ENCODE data around the gene LCA5L.

Gene LCA5L

GRCh38 chr21:39445321-39446269 lies at the start of gene LCA5L:
Gene LCA5L, minus strand, starts transcription at chr21:39445778. Its CDS starts 17,285 bp downstream, at chr21:39428493.
- peak; percentile 62 for DNase-seq (ENCODE audit: low read depth)

- DNase-seq (ENCODE audit: low read depth) = no peak
These were observed 43.9 kb upstream of the LCA5L start for GRCh38 chr21:39489380-39489924.

DNA sequence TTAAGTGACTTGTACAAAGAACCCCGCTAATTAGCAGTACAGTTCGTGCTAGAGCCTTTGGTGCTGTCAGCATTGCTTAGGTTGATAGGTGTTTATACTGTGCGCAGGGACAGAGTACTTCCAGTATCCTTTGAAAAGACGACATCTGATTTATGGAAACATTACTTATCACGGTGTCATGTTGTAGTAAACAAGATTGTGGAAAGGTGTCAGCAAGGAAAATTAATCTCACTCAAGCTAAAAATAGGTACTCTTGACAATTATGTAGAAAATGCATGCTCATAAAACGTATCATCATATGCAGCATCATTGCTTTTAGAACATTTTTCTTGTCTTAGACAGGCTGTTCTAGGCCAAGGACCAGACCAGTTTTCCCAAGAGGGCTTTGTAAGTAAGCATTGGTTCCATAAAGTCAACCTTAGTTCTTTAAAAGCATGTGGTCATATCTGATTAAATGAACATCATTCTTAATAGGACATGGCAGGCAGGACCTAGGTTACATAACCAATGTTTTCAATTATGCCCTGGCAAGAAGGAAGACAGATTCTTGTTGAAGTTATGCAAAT lies 39.2 kb upstream of the LCA5L start:
- no peak for DNase-seq (ENCODE audit: low read depth)

GRCh38 chr21:39483917-39484316 lies 38.3 kb upstream of the LCA5L start:
- no peak for DNase-seq (ENCODE audit: low read depth)

DNA sequence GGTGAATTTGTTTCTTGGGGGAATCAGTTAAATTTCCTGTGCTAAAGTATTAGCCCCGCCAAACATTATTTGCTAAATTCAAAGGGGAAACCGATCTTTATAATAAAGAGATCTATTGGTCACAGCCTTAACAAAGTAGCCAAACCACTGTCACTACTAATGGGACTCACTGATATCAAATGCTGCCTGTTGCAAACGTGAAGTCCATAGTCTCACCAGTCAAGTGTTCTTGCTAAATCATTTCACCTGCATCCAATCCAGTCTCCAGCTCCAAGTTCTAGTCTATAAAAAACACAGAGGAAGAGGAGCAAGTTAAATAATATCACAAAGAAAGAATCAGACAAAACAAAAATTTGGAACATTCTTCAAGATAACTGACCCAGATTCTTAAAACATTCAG lies 36.3 kb upstream of the LCA5L start:
- no peak for DNase-seq (ENCODE audit: low read depth)

DNA sequence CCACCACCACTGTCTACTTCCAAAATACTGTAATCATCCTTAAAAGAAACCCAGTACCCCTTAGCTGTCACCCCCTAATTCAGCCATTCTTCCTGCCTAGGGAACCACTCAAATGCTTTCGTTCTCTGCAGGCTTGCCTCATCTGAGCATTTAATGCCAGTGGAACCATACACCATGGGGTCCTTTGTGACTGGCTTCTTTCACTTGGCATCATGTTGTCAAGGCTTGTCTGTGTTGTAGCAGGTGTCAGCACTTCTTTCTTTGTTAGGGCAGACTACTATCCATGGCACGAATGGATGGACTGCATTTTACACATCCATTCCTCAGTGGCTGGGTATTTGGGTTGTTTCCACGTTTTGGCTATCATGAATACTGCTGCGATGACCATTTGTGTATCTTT lies 34.7 kb upstream of the LCA5L start:
- DNase-seq (ENCODE audit: low read depth) = no peak

DNA sequence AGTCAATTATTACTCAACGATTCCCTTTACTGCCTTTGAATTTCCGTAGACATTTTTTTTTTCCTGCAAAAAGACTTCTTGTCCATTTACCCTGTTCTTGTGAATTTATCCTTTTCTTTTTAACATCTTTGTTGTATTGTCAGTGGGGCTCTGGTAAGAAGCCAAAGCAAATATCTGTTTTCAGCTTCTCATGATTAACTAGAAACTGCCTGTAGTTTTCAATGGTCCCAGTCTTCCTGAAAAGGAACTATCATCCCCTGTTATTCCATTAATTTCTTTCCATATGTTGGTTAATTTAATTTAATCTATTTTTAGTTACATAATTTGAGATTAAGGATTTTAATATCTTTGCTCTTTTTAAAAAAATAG lies 34.2 kb upstream of the LCA5L start:
- DNase-seq (ENCODE audit: low read depth) = no peak

GRCh38 chr21:39479164-39479813 lies 33.7 kb upstream of the LCA5L start:
- DNase-seq (ENCODE audit: low read depth) = no peak

GRCh38 chr21:39474611-39475010 lies 29.0 kb upstream of the LCA5L start:
- no peak for DNase-seq (ENCODE audit: low read depth)

DNA sequence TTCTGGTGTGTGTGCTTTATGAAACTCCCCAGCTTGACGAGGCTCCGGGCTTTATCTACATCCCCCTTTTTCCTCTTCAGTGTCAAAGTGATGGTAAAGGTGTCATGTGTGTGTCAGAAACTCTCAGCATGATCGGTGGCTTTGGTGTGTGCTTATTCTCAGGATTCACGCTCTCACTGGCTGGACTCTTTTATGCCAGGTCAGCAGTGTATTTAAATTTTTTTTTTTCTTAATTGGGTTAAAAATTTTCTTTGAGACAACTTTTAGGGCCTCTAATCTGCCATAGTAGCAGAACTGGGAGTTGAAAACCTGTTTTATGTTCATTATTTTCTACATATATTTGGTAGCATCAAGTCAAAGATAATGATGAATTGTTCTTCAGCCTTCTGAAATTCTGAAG lies 27.2 kb upstream of the LCA5L start:
- no peak for DNase-seq (ENCODE audit: low read depth)

- DNase-seq (ENCODE audit: low read depth) = no peak
These were observed 26.0 kb upstream of the LCA5L start for GRCh38 chr21:39471598-39471997.

DNA sequence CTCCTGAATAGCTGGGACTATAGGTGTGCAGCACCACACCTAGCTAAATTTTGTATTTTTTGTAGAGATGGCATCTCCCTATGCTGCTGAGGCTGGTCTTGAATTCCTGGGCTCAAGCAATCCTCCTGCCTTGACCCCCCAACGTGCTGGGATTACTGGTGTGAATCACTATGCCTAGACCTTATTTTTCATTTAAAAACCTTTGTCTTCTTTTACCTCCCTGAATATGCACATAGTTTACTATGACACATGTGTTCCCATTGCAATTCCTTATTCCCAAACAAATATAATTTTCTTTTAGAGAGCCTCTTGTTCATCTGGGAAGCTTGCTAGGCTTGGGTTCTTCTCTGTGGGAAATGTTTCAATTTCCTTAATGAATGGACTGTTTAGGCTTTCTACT lies 23.0 kb upstream of the LCA5L start:
- no peak for DNase-seq (ENCODE audit: low read depth)

- no peak for DNase-seq (ENCODE audit: low read depth)
These were observed 22.2 kb upstream of the LCA5L start for GRCh38 chr21:39467746-39468145.

- DNase-seq (ENCODE audit: low read depth) = no peak
These were observed 21.0 kb upstream of the LCA5L start for GRCh38 chr21:39466584-39466983.

DNA sequence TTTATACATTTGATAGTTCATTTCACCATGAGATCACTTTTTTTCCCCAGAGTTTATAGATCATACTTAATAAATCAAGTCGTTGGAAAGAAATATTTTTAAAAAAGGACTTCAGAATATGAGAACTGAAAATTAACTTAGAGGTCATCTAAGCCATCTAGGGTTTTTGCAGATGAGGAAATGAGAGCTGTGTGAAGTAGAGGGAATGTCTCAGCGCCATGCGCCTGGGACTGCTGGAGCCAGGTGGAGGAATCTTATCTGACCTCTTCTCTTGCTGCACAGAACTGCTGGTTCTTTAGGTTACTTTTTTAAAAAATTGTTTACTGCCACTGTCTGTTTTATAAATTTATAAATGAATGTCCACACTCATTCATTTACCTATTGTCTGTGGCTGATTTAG lies 17.7 kb upstream of the LCA5L start:
- no peak for DNase-seq (ENCODE audit: low read depth)

- DNase-seq (ENCODE audit: low read depth) = no peak
These were observed 15.8 kb upstream of the LCA5L start for GRCh38 chr21:39461419-39461818.

GRCh38 chr21:39456665-39457064 lies 11.1 kb upstream of the LCA5L start:
- DNase-seq (ENCODE audit: low read depth) = no peak

DNA sequence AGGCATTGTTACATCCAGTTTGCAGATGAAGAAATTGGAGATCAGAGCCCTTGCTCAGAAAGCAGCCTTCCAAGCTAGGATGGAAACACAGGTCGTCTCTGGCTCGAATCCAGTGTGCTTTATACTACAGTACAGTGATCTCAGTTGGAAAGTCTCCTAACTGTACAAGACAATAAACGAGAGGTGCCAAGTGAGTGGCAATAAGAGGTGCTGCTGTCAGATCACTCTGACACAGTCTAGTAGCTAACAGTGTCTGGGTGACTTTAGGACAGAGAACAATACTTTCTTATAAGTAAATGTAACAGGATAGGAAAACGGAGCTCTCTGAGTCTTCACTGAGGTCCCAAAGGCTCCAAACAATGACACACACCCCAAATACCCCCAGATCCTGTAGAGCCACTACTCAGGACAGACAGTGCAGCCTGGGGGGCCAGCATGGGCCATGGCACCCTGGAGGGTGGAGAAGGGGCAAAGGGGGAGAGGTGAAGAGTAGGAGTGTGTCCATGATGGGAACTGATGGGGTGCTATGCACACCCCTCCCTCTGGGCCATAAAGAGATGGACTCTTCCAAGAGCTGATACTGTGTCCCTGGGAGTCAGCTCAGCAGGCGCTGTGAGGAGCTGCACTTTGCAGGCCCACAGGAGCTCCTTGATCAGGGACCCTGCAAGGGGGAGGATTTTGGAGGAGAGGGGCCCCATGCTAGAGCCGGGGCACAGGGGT lies 9.5 kb upstream of the LCA5L start:
- no peak for DNase-seq (ENCODE audit: low read depth)

DNA sequence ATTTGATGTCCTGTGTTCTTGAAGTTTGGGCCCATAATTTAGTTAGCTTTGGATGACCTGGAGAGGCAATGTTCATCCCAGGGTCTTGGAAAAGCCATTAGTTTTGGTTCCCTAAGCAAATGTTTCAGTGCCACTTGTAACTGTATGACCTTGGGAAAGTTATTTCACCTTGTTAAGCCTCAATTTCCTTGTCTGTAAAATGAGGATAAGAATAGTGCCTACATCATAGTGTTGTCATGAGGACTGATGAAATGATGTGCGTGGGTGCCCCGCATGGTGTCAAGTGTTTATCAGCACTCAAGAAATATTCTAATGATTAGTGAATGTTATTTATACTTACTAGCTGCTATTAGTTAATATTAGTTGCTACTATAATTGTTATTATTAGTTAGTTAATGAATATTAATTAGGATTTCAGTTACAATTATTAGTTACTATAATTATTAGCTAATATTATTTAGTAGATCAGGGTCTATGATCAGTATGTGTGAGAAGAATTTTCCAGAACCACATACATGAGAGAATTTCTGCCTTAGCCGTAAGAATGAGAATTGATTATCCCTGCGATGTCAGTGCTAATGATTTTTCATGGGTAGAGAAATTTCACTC lies 8.1 kb upstream of the LCA5L start:
- DNase-seq (ENCODE audit: low read depth) = no peak

- no peak for DNase-seq (ENCODE audit: low read depth)
These were observed 7.4 kb upstream of the LCA5L start for GRCh38 chr21:39452970-39453342.

DNA sequence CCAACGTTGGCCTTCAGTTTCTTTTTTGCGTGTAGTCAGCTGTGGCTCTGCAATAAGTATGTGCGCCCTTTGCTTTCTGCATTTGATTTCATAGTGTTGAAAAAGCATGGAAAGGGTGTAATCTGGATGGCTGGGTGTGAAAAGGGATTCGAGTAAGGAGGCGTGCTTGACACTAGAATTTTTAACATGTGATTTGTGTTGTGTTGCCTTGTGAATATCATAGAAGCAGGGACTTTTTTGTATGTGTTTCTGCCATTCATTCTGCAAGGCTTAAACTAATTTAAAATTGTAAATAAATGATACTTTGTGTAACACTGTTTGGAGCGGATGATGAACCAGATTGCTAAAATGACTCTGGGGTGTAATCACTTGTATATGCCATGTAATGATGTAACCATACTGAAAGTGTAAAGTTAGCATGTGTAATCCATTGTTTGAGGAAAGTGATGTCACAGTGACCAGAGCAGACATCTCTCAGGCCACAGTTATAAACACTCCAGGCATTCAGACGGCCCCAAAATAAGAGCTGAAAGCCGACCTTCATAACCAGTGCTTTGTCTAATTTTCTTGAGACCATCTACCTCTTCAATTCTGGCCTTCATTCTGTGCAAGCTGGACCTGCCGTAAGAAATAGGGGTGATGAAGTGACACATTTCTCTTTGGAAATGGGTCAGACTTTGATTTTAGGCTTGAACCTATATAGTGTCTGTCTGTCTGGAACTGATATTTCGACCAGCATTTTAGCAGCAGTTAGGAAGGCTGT lies 6.8 kb upstream of the LCA5L start:
- DNase-seq (ENCODE audit: low read depth) = no peak
